ENCODE measurements around the gene SPTLC3. TPM values are rescaled to one million over a fixed set of nuclear protein-coding genes. Genes with fewer than 3 reads are reported as not detected.

Gene SPTLC3
- total RNA-seq, 4 donors from 2014 or later: 15.9 to 21.9 (median 18.7) TPM

- no peaks in the 10 kb centered on the region for H3K4me1 ChIP-seq
- no peaks in the 10 kb centered on the region for H3K27me3 ChIP-seq
- no peak for TF ChIP-seq POLR2A (IDR thresholded peaks at IDR 0.05)
- TF ChIP-seq, protein P1, sequence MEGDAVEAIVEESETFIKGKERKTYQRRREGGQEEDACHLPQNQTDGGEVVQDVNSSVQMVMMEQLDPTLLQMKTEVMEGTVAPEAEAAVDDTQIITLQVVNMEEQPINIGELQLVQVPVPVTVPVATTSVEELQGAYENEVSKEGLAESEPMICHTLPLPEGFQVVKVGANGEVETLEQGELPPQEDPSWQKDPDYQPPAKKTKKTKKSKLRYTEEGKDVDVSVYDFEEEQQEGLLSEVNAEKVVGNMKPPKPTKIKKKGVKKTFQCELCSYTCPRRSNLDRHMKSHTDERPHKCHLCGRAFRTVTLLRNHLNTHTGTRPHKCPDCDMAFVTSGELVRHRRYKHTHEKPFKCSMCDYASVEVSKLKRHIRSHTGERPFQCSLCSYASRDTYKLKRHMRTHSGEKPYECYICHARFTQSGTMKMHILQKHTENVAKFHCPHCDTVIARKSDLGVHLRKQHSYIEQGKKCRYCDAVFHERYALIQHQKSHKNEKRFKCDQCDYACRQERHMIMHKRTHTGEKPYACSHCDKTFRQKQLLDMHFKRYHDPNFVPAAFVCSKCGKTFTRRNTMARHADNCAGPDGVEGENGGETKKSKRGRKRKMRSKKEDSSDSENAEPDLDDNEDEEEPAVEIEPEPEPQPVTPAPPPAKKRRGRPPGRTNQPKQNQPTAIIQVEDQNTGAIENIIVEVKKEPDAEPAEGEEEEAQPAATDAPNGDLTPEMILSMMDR (IDR thresholded peaks at IDR 0.05): no peak
These were observed 179.1 kb downstream of the SPTLC3 start for GRCh38 chr20:13187899-13188298.

GRCh38 chr20:13199279-13199678 lies 190.5 kb downstream of the SPTLC3 start:
- H3K27ac ChIP-seq: no peak overlapping the region
- no peak for TF ChIP-seq POLR2A (IDR thresholded peaks at IDR 0.05)
- TF ChIP-seq, protein P1 (IDR thresholded peaks at IDR 0.05): no peak
- no peak for DNase-seq
- H3K27me3 ChIP-seq: no peaks in the 10 kb centered on the region
- no peaks in the 10 kb centered on the region for H3K9me3 ChIP-seq
- H3K4me3 ChIP-seq: no peak overlapping the region
- no peaks in the 10 kb centered on the region for H3K36me3 ChIP-seq
- no peaks in the 10 kb centered on the region for H3K4me1 ChIP-seq

More at GRCh38 chr20:13187899-13188298, 179.1 kb downstream of the SPTLC3 start:
- Histone ChIP-seq H3K36me3 (no peaks in the 10 kb centered on the region), H3K27ac (no peak overlapping the region), H3K4me3 (no peak overlapping the region), H3K9me3 (no peaks in the 10 kb centered on the region)
- DNase-seq: no peak

DNA sequence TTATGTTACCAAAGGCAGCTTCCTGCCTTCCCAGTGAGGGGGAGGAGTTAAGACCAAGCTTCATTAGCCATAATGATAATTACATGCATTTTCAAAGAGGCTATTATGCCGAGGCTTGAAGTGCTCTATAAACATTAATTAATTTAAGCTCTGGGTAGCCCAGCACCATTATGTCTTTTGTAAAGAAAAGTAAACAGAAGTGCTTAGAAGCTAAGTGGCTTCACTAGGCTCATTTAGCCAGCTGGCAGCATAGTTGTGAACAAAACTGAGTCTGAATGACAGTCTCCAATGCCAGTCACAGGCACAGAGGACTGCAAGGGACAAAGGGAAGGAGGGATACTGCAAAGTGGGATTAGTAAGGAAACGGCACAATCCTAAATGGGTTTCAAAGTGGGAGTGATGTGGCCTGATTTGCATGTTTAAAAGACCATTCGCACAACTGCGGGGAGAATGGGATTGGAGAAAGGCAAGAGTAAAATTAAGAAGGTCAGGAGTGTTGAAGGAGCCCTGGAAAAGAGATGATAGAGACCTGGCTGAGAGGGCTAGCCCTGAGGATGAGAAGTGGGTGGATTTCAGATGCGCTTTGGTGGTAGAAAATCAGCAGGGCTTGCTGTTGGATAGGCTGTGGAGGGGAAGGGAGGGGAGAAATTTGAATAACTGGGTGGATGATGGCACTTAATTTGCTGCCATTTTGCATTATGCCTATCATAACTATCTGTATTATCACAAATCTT lies 192.2 kb downstream of the SPTLC3 start:
- H3K9me3 ChIP-seq: no peaks in the 10 kb centered on the region
- no peak overlapping the region for H3K27ac ChIP-seq
- TF ChIP-seq POLR2A (IDR thresholded peaks at IDR 0.05): no peak
- TF ChIP-seq, protein P1 (IDR thresholded peaks at IDR 0.05): no peak
- no peak for DNase-seq
- H3K4me3 ChIP-seq: no peak overlapping the region
- no peaks in the 10 kb centered on the region for H3K4me1 ChIP-seq
- H3K27me3 ChIP-seq: no peaks in the 10 kb centered on the region
- no peaks in the 10 kb centered on the region for H3K36me3 ChIP-seq

- H3K9me3 ChIP-seq: no peaks in the 10 kb centered on the region
- H3K4me1 ChIP-seq: no peaks in the 10 kb centered on the region
- no peaks in the 10 kb centered on the region for H3K27me3 ChIP-seq
- H3K27ac ChIP-seq: no peak overlapping the region
- DNase-seq: no peak
- TF ChIP-seq, protein P1 (IDR thresholded peaks at IDR 0.05): no peak
- TF ChIP-seq POLR2A (IDR thresholded peaks at IDR 0.05): no peak
- no peaks in the 10 kb centered on the region for H3K36me3 ChIP-seq
- H3K4me3 ChIP-seq: no peak overlapping the region
These were observed 193.8 kb downstream of the SPTLC3 start for GRCh38 chr20:13202565-13202964.

DNA sequence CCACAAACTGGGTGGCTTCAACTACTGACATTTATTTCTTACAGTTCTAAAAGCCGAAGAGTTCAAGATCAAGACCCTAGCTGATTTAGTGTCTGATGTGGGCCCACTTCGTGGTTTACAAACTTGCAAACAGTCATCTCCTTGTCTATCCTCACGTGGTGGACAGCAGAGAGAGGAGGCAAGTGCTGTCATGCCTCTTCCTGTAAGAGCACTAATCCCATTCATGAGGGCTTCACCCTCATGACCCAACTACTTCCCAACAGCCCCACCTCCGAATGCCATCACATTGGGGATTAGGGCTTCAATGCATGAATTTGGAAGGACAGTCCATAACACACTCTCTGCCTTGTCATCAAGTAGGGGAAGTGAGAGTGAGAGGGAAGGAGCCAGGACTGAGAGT lies 196.7 kb downstream of the SPTLC3 start:
- H3K4me3 ChIP-seq: no peak overlapping the region
- TF ChIP-seq POLR2A (IDR thresholded peaks at IDR 0.05): no peak
- TF ChIP-seq, protein P1 (IDR thresholded peaks at IDR 0.05): no peak
- no peaks in the 10 kb centered on the region for H3K27me3 ChIP-seq
- H3K9me3 ChIP-seq: no peaks in the 10 kb centered on the region
- H3K27ac ChIP-seq: no peak overlapping the region
- no peaks in the 10 kb centered on the region for H3K36me3 ChIP-seq
- DNase-seq: no peak
- H3K4me1 ChIP-seq: no peaks in the 10 kb centered on the region

Data from Peyer's patch (tissue), 4 donors.